RKO (cell line): Measurements from ENCODE around the gene KNL1.
A peak's percentile ranks its signal among the peaks of the same experiment; 100 is the strongest.
"Not testable (repeated sequence)": the region's sequence is repeated elsewhere in the genome, so short reads cannot be mapped to it uniquely, and the experiment has no call there.

ENCODE experiments used
- DNase-seq: peaks from one replicate; pipeline ENCODE4 v3.0.0-alpha.2; 2016; ENCODE audit warnings: low spot score

The KNL1 gene

DNA sequence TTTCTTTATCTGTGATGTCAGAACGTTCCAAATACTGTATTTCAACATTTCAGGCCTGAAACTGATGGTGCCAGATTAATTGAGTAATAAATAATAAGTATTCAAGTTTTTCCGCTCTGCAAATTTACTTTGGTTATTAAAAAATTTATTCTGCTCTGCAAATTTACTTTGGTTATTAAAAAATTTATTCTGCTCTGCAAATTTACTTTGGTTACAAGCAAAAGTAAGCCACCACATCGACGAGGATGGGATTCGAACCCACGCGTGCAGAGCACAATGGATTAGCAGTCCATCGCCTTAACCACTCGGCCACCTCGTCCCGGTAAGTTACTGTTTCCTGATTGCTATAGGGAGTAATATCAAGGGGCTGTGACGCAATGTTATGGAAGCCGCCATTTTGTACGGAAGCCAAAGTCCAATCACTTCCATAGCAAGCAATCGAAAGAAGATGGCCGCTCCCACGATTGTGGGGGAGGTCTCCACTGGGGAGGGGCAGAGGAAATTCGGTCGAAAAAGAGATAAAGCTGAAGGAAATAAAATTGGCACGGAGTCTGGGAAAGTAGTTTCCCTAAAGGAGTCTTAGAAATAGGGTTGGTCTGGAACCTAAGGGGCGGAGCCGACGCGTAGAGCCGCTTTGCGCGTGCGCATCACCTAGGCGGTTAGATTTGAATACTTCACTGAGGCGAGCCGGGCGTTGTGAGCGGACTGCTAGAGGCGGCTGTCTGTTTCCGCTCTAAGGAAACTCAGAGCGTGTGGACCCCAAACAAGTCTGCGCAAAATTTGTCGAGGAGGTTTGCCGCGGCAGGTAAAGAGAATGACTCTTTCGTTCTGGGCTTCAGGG, at the start of gene KNL1:
TSS of gene KNL1 (plus strand) at position 662 of the 841 bp plus-strand sequence. CDS start 8,683 bp downstream, outside the sequence.
- DNase-seq: peak; percentile 92

- no peak for DNase-seq
These were observed 48.6 kb upstream of the KNL1 start for GRCh38 chr15:40545457-40545856.

DNA sequence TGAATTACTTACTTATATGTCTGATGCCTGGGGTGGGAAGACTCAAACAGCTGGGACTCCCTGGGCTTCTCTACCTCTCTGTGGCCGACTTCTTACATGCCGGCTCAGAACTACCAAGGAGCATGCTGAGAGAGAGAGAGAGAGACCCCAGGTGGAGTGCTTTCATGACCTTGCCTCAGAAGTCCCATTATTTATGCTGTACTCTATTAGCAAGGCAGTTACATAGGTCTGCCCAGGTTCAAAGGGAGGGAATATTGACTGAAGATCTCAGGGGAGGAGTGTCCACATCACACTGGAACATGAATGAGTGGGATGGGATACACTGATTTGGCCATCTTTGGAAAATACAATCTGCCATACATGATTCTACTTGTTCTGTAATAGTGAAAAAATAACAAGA, 45.4 kb upstream of the KNL1 start:
- DNase-seq: no peak

DNA sequence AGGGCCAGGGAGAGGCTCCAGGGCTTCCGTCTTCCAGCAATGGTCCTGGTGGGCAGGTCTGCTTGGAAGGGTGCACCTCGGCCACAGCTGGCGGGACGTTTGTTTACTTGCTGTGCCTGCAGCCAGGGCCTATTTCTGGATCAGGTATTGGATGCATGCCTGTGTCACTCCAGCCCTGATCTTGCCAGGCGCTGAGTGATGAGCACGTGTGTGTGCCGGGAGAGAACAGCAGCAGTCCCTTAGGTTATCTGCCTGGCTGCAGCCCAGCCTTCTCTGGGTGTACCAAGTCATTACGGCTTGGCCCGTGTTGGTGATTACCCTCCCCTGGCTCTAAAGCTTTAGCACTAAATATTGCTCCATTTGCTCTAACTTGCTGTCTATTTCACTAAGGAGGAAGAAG, 44.2 kb upstream of the KNL1 start:
- DNase-seq: no peak

DNA sequence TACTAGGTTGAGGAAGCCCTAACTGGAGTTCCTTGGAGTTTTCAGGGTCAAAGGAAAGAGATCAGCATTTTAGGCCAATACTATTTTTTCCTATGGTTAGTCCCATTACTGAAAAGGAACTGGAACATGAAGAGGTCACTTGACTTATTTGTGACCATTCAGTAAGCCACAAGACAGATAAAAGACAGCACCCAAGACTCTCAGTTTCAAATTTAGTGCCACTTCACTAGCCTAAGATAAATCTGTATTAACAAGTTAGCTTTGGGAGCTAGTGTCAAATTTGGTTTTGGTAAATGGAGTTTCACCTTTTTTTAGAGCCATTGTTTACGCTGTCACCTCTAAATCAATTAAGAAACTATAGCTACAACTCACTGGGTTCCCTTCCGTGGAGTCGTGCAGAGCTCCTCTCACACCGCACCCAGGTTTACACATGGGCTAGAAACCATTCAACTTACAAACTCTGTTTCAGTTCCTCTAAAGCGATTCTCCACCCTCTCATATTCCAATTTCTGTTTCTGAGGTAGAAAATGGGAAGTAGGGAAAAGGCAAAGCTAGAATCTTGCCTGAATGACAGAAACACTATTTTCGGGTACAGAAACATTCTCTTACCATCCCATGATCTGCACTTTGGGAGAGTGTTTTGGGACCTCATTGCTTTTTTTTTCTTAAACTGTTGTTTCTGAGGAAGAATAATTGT, 43.6 kb upstream of the KNL1 start:
- DNase-seq: no peak

DNA sequence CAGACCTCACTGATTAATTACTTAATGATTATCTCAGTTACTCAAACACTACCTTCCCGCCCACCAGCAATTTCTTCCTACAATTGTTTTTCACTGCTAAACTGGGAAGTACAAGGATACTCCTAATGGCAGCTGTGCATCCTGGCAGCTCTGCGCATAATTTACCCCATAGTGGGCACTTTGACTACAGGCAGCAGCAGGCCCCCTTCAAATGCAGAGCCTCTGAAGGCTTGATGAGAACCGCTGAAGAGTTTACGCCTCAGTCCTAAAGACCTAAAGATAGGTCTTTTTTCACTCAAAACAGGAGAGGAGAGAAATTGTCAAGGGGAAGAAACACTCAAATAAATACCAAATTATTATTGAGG, 39.9 kb upstream of the KNL1 start:
- no peak for DNase-seq

GRCh38 chr15:40555876-40556275, 38.2 kb upstream of the KNL1 start:
- no peak for DNase-seq

DNA sequence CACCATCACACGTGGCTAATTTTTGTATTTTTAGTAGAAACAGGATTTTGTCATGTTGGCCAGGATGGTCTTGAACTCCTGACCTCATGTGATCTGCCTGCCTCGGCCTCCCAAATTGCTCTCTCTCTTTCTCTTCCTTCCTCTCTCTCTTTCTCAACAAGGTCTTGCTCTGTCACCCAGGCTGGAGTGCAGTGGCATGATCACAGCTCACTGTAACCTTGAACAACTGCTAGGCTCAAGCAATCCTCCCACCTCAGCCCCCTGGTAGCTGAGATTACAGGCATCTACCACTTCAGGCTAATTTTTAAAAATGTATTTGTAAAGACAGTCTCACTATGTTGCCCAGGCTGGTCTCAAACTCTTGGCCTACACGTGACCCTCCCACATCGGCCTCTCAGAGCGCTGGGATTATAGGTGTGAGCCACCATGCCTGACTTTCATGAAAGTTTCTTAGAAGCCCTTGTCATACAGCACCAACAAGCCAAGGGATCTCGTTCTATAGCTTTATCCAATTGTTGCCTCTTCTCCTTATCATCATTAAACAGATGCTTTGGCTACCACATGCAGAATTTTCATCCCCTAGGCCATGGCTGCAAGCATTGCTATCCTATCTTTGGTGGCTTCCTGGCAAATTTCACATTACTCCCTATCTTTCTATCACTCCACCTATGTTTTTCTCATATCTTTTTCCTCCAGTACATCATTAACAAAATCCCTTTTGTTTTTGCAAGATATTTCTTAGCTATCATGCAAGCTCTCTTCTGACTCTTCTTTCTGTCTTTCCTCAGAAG, 34.9 kb upstream of the KNL1 start:
- DNase-seq: no peak

DNA sequence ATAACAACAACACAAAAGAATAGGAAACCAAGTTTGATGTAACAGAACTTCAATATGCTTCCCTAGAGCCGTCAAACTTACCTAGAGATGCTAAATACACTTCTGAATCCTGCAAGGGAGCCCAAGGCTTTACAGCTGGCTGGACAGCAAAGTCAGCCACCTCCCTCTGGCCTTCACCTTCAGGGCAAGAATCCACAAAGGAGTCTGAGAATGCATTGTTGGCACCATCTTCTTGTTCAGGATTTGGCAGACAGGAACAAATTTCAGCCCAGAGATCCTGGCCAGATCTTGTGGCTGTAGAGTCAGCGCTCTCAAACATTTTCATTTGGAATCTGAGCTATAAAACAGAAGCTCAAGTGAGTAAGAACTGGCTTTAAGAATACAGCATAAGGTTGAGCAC, 31.4 kb upstream of the KNL1 start:
- DNase-seq: no peak

- no peak for DNase-seq
These were observed 30.6 kb upstream of the KNL1 start for GRCh38 chr15:40563426-40563825.

- peak; percentile 99 for DNase-seq
These were observed 29.3 kb upstream of the KNL1 start, which contains the start of gene CCDC32 for GRCh38 chr15:40564591-40565332. CCDC32 (minus strand) TSS chr15:40565042; CDS start chr15:40563015, 2,027 bp downstream.

- no peak for DNase-seq
These were observed 28.5 kb upstream of the KNL1 start for GRCh38 chr15:40565333-40566238.

DNA sequence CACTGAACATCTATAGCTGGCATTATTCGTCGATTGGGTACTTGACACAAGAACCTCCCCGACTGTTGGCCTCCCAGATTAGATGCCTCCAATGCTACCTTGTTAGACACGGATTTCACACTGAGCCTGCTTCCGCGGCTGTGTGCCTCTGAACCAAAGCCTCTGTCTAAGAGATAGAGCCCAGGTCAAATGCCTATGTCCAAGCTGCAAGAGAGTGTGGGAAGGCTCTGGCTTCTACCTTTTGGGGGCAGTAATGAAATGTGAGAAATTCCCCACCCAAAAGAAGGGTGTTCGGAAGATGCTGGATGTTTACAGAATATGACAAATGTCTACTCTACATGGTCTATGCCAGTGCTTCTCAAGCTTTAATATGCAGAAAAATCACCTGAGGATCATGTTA, 26.9 kb upstream of the KNL1 start:
- peak; percentile 61 for DNase-seq

DNA sequence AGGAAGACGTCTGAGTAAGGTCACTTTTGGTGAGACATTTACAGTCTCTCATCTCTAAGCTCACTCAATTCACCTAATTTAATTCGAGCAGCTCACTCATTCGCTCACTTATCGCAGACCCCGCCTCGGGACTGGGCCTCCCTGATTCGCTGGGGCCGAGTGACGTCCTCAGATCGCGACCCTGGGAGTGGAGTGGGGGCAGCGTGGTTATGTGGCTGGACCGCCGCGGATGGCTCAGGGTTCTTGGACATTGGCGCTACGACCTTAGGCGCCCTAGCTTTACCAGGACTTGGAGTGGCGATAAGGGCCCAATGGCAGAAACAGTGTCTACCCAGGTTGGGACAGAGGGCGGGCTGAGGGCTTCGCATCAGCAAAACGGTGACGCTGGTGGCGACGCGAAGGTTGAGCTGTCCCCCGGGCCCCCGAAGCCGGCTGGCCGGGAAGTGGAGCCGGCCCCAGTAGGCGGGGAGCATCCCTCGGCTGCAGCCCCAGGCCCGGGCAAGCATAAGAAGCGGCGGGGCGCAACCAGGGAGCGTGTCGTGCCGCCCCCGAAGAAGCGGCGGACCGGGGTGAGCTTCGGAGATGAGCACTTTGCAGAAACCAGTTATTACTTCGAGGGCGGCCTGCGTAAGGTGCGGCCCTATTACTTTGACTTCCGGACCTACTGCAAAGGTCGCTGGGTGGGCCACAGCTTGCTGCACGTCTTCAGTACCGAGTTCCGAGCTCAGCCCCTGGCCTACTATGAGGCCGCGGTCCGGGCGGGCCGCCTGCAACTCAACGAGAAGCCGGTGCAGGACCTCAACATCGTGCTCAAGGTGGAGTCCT, 24.7 kb upstream of the KNL1 start, which contains the start of gene RPUSD2:
TSS of gene RPUSD2 (plus strand) at position 171 of the 825 bp plus-strand sequence. CDS start at position 210, 39 bp downstream.
- peak; percentile 94 for DNase-seq

DNA sequence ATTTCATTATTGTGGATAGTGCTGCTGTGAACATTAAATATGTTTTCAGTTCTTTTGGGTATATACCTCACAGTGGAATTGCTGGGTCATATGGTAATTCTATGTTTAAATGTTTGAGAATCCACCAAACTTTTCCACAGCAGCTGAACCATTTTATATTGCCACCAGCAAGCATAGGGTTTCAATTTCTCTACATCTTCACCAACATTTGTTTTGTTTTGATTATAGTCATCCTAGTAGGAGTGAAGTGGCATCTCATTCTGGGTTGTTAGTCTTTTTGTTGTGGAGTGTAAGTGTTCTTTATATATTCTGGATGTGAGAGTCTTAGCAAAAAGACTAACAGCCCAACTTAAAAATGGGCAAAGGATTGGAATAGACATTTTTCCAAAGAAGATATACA, 18.9 kb upstream of the KNL1 start:
- no peak for DNase-seq

DNA sequence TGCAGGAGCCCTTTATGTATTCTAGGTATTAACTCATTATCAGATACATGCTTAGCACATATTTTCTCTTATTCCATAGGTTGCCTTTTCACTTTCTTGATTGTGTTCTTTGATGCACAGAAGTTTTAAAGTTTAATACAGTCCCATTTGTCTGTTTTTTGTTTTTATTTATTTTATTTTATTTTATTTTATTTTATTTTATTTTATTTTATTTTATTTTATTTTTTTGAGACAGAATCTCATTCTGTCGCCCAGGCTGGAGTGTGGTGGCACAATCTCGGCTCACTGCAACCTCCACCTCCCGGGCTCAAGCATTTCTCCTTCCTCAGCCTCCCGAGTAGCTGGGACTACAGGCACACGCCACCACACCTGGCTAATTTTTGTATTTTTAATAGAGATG, 17.1 kb upstream of the KNL1 start:
- DNase-seq: not testable (repeated sequence)

DNA sequence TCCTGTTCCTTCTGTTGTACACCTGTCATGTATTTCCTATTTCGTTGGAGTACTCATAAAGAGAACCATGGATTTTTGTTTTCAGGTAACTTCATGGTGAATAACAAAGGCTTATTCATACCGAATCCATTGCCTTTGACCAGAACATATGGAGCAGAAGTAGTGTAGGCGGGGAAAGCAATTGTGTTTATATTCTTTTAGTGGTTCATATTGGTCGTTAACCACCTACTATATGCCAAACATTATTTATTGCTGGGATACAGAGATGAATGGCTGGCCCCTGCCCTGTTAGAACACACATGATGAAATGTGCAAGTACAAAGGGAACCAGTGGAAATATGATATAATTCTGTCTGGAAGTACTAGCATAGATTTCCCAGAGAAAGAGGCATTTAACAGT, 15.2 kb upstream of the KNL1 start:
- DNase-seq: no peak

DNA sequence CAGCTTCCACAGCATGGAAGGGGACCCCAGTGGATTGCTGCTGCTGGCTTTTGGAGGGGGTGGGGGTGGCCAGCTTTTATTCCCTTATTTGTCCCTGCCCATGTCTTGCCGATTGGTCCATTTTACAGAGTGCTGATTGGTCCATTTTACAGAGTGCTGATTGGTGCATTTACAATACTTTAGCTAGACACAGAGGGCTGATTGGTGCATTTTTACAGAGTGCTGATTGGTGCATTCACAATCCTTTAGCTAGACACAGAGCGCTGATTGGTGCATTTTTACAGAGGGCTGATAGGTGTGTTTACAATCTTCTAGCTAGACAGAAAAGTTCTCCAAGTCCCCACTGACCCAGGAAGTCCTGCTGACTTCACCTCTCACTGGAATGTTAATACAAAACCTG, 12.3 kb upstream of the KNL1 start:
- DNase-seq: not testable (repeated sequence)

DNA sequence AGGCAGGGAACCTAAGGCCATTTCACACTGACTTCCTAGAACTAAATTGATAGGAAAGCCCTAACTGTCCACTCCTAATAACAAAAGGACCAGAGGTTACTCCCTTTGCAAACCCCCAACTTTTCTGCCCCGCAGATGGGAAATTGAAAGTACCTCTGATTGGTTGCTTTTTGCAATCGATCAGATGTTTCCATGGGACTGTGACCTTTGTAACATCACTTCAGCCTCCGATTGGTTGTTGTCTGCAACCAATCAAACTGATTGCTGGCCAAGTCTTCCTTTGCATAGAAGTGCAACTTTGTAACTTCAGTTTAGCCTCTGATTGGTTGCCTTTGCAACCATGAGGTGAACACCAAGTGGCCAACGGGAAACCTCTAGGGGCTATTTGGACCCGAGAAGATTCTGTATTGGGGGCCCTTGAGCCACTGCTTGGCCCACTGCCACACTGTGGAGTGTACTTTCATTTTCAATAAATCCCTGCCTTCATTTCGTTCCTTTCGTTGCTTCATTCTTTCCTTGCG, 11.3 kb upstream of the KNL1 start:
- DNase-seq: peak; percentile 95

DNA sequence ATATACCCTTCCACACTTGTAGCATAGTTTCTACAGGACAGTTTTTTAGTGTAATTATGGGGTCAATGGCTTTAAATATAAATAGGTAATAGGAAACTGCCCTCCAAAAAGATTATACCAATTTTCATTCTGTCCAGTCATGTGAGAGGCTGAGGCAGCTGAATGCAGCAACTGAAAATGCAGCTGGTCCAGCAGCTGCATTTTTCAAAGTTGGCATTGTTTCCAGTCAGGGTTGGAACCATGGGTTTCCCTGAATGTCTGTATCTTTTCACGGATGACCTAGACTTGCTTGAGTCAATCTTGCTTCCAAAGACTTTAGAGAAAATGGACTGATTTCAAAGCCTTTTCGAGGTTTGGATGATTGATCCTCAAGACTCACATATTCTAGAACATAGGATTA, 9.9 kb upstream of the KNL1 start:
- no peak for DNase-seq
